Lower lobe of right lung (tissue), 2 donors: ENCODE measurements around the gene CEP72. TPM values are rescaled to one million over a fixed set of nuclear protein-coding genes. Genes with fewer than 3 reads are reported as not detected.
"Not testable (repeated sequence)": the region's sequence is repeated elsewhere in the genome, so short reads cannot be mapped to it uniquely, and the experiment has no call there.

Experiments
- ATAC-seq, 2 donors: fragments of 200-7000 bp; cut with Tn5 transposase; one replicate each; pipeline ENCODE4 v1.9.1; 2020 to 2022; ENCODE audit warnings: mild to moderate bottlenecking in 2 of 2, moderate library complexity in 2 of 2
- DNase-seq: peaks from one replicate; pipeline ENCODE4 v3.0.0-alpha.2; 2020
- H3K27ac ChIP-seq: fragments of 200-600 bp; one replicate; pipeline ENCODE4 v1.8.0; 2022
- H3K27me3 ChIP-seq: fragments of 200-600 bp; one replicate; pipeline ENCODE4 v1.8.0; 2022; ENCODE audit warnings: low read depth
- H3K36me3 ChIP-seq: fragments of 200-600 bp; one replicate; pipeline ENCODE4 v1.8.0; 2022; ENCODE audit warnings: mild to moderate bottlenecking
- H3K4me1 ChIP-seq: fragments of 200-600 bp; one replicate; pipeline ENCODE4 v1.8.0; 2022
- H3K4me3 ChIP-seq: fragments of 200-600 bp; one replicate; pipeline ENCODE4 v1.8.0; 2022; ENCODE audit warnings: mild to moderate bottlenecking
- H3K9me3 ChIP-seq: fragments of 200-600 bp; one replicate; pipeline ENCODE4 v1.8.0; 2022
- intact Hi-C: fragments of 100-400 bp; cut with DNase I; formaldehyde crosslinking; loops from one replicate; pipeline ENCODE4 v1.11.0; 2022
- total RNA-seq: library from RNA; stranded (reverse); fragmentation: NEBNext Ultra II Directional; extraction: Animal tissue kit (Norgen Biotek cat#: 25700); gene quantifications from one replicate; pipeline ENCODE4 v1.2.1, GENCODE V29; 2021
- TF ChIP-seq, protein P1 (sequence below): fragments of 200-600 bp; IDR thresholded peaks from one replicate; pipeline ENCODE4 v1.8.0; 2022; ENCODE audit warnings: antibody characterized with exemption, mild to moderate bottlenecking
- donor health status: DM: no; HTN: yes; CAD: no; lungs with severe emphysema.

The CEP72 gene
- total RNA-seq, 1 donor from 2014 or later, result 10.6 TPM

DNA sequence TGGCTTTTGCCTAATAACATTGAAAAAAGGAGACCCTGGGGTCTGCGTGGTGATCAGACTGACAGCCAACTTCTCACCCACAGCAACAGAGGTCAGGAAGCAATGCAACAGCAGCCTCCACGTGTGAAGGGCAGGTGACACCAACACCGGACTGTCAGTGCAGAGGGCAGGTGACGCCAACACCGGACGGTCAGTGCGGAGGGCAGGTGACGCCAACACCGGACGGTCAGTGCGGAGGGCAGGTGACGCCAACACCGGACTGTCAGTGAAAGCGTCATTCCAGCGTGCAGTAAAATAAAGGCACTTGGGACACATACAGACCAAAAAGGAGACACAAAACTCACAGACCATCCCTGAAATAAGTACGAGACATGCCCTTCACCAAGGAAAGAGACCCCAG lies 37.2 kb upstream of the CEP72 start:
- Histone ChIP-seq H3K9me3 (peaks cover 7% of the 10 kb centered on the region), H3K4me3 (no peak overlapping the region), H3K36me3 (no peaks in the 10 kb centered on the region), H3K4me1 (no peaks in the 10 kb centered on the region), H3K27ac (no peak overlapping the region), H3K27me3 (peaks cover 56% of the 10 kb centered on the region)
- TF ChIP-seq, protein P1, sequence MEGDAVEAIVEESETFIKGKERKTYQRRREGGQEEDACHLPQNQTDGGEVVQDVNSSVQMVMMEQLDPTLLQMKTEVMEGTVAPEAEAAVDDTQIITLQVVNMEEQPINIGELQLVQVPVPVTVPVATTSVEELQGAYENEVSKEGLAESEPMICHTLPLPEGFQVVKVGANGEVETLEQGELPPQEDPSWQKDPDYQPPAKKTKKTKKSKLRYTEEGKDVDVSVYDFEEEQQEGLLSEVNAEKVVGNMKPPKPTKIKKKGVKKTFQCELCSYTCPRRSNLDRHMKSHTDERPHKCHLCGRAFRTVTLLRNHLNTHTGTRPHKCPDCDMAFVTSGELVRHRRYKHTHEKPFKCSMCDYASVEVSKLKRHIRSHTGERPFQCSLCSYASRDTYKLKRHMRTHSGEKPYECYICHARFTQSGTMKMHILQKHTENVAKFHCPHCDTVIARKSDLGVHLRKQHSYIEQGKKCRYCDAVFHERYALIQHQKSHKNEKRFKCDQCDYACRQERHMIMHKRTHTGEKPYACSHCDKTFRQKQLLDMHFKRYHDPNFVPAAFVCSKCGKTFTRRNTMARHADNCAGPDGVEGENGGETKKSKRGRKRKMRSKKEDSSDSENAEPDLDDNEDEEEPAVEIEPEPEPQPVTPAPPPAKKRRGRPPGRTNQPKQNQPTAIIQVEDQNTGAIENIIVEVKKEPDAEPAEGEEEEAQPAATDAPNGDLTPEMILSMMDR, result no peak
- intact Hi-C loops, result no loop called here
- DNase-seq (no peak), ATAC-seq (no peak)

DNA sequence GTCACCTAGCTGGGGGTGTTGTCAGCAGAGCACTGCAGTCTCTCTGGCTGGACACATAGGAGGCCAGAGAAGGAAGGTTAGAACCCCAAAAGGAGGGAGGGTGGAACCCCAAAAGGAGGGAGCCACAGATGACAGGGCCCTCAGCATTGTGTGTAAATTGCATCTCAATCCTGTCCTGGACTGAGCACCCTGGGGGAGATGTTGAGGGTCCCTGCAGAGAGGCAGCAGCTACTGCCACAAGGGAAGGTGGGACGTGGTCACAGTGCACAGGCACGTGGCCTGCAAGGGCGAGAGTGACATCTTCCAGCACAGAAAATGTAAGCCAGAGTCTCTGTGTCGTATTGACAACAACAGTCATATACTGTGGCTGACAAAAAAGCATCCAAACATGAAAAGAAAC lies 36.5 kb upstream of the CEP72 start:
- no peak overlapping the region for H3K4me3 ChIP-seq
- intact Hi-C loops, result no loop called here
- TF ChIP-seq, protein P1, result no peak
- DNase-seq, result no peak
- H3K4me1 ChIP-seq, result no peaks in the 10 kb centered on the region
- no peak for ATAC-seq
- peaks cover 7% of the 10 kb centered on the region for H3K9me3 ChIP-seq
- H3K27me3 ChIP-seq, result peaks cover 48% of the 10 kb centered on the region
- H3K36me3 ChIP-seq, result no peaks in the 10 kb centered on the region
- H3K27ac ChIP-seq, result no peak overlapping the region

DNA sequence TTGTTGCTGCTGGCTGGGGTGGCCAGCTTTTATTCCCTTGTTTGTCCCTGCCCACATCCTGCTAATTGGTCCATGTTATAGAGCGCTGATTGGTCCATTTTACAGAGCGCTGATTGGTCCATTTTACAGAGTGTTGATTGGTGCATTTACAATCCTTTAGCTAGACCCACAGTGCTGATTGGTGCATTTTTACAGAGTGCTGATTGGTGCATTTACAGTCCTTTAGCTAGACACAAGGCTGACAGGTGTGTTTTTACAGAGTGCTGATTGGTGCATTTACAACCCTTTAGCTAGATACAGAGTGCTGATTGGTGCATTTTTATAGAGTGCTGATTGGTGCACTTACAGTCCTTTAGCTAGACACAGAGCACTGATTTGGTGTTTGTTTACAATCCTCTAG lies 34.9 kb upstream of the CEP72 start:
- intact Hi-C loops, DNase-seq, H3K4me1 ChIP-seq, H3K4me3 ChIP-seq, ATAC-seq, H3K36me3 ChIP-seq, H3K27ac ChIP-seq, H3K9me3 ChIP-seq: not testable (repeated sequence)
- H3K27me3 ChIP-seq, result peaks cover 49% of the 10 kb centered on the region

DNA sequence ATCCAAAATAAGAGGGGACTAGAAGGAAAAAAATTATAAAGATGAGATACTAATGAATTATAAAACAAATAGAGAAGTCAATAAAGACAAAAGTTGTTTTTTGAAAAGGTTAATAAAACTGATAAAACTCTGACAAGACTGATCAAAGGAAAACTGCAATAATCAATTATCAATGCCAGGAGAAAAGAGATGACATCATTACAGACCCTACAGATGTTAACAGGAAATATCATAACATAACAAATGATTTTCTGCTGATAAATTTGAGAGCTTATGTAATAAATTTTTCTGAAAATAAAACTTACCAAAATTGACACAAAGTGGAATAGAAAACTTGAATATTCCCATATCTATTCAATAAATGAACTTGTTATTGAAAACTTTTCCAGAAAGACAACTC lies 34.3 kb upstream of the CEP72 start:
- no peak overlapping the region for H3K4me3 ChIP-seq
- intact Hi-C loops, result no loop called here
- TF ChIP-seq, protein P1, result no peak
- H3K4me1 ChIP-seq, result no peaks in the 10 kb centered on the region
- no peak overlapping the region for H3K27ac ChIP-seq
- peaks cover 53% of the 10 kb centered on the region for H3K27me3 ChIP-seq
- peaks cover 7% of the 10 kb centered on the region for H3K9me3 ChIP-seq
- DNase-seq (no peak), ATAC-seq (no peak)
- H3K36me3 ChIP-seq, result no peaks in the 10 kb centered on the region

DNA sequence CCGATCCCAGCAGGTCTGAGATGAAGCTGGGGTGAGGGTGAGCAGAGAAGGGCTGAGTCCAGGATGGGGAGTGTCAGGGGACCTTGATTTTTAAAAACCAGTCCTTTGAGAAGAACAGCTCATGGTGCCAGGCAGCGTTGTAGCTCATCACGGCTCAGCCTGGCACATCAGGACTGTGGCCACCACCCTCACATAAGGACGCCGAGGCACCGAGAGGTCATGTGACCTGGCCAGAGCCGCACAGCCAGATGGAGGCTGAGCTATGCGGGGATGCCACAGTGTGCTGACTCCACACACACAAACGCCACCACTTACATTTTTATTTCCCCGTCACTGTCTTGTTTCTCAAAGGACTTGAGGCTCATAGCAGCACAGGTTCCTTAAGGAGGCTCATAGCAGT lies 32.9 kb upstream of the CEP72 start:
- no peak for DNase-seq

DNA sequence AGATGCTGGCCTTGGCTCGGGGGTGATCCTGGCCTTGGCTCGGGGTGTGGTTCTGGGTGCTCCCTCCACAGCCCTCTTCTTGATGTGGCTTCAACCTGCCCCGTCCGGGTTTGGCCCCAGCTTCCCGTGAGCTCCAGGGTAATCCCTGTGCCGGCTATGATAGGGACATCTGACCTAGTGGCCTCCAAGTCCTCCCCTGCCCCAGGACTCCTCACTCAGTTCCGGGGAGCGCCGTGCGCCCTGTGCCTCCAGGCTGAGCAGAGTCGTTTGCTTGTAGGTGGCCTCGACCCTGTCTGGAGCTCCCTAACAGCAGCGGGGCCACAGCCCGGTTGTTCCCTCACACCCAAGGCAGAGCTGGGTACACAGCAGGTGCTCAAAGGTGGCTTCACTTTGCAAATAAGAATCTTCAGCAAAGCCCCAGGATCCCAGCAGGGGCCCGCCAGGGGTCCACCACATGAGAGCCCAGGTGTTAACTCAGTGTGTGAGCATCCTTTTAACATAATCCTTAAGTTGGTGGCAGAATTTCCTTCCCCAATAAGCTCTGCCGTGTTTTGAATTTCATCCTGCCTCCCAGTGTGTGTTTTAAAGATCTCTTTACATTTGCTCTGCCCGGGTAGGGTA lies 32.3 kb upstream of the CEP72 start:
- no peak for ATAC-seq
- no peak overlapping the region for H3K27ac ChIP-seq
- no peak for DNase-seq
- no peaks in the 10 kb centered on the region for H3K4me1 ChIP-seq
- peaks cover 7% of the 10 kb centered on the region for H3K9me3 ChIP-seq
- intact Hi-C loops, result no loop called here
- H3K4me3 ChIP-seq, result no peak overlapping the region
- peaks cover 50% of the 10 kb centered on the region for H3K27me3 ChIP-seq
- TF ChIP-seq, protein P1, result no peak
- no peaks in the 10 kb centered on the region for H3K36me3 ChIP-seq

More for the DNA sequence above, 32.9 kb upstream of the CEP72 start:
- TF ChIP-seq, protein P1, result no peak
- peaks cover 7% of the 10 kb centered on the region for H3K9me3 ChIP-seq
- H3K27me3 ChIP-seq, result peaks cover 51% of the 10 kb centered on the region
- no peaks in the 10 kb centered on the region for H3K4me1 ChIP-seq
- no peaks in the 10 kb centered on the region for H3K36me3 ChIP-seq
- H3K4me3 ChIP-seq, result no peak overlapping the region
- no peak overlapping the region for H3K27ac ChIP-seq
- intact Hi-C loops, result no loop called here
- ATAC-seq, result no peak
